AG20443 (cell line): Measurements from ENCODE around the gene ERN2.

Source experiments
- DNase-seq: peaks from one replicate; pipeline ENCODE4 v3.0.0; 2012; ENCODE audit warnings: low spot score, mixed read lengths

Gene ERN2

DNA sequence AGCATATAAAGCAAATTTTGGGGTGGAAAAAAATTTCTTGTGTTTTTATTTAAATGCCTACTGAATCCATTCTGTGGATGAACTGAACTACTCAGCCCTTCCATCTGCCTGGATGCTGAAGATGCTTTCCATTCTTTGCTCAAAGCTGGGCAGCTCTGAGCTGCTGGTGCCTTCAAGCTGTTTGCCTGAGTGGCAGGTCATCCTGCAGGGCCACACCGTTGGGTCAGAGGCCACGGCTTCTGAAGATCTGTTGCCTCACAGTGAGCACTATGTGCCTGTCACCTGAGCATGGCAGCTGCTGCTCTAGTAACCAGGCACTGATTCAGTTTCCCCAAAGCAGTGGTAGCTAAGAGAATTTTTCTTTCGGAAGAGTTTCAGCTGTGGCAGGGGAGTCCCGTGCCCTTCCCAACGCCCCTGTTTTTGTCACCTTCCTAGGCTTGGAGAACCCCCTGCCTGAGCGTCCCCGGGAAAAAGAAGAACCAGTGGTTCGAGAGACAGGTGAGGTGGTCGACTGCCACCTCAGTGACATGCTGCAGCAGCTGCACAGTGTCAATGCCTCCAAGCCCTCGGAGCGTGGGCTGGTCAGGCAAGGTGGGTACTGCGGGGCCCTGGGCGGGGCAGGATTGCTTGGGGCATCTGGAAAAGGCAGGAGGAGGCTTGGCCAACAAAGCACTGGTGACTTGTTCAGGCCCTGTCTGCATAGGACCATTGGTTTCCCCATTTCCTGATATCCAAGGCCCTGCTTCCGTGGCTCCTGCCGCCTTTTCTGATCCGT is 25.8 kb downstream of the ERN2 start:
- no peak for DNase-seq

DNA sequence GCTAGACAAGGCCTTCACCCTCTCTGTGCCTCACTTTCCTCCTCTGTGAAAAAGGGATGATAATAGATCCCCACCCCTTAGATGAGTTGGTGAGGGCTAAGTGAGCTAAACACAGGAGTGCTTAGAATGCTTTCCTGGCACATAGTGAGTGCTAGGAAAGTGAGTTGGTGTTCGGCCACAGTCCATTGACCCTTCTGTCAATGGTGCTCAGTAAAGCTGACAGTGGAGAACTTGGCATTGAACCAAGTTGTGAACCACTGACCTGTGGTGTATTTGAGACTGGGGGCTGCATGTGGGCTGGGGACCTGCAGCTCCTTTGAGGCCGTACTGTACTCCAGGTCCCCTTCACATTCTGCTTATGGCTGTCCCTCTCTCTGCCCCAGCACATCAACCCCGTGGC is 29.5 kb downstream of the ERN2 start:
- no peak for DNase-seq

DNA sequence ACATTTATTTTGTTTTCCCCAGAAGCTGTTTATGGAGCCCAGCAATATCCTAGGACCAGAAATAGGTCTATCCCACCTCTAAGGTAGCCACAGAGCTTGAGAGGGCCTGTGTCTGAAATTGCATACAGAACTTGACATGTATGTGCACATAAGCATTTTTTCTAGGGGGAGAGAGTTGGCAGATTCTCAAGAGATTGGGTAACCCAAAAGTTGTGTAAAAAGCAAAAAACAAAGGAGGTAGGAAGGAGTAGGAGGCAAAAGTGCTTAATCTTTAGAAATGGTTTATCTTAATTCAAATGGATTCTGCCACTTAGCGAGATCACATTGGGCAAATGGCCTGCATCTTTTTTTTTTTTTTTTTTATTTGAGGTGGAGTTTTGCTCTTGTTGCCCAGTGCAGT is 30.8 kb downstream of the ERN2 start:
- DNase-seq = no peak

GRCh38 chr16:23679986-23680336 is 33.1 kb downstream of the ERN2 start:
- DNase-seq = no peak

DNA sequence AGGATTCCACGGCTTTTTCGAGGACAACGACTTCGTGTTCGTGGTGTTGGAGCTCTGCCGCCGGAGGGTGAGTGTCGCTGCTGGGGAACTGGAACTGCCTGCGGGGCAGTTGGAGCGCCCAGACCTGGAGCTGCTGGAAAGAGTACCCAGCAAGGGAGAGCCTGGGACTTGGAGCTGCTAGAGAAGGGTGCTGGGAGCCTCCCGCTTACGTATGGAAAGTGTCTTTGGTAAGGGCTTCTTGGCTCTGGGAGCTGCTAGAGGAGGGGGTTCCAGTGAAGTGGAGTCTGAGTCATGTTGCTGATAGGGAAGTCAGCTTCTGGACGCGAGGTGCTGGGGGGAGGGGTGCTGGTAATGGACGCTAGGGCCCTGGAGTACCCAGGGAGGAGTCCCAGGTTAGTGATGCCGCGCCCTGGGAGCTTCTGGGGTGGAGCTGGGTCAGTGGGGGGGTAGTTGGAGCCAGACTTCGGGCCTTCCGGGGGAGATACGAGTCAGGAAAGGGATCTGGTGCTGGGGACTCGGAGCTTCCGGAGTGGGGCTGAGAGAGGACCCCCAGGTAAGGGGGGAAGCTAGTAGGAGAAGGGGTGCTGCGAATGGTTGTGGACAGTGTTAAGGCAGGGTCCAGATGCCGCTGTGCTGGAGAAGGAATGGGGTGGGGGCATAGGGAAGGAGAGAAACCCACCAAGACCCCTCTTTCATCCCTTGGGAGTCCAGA is 33.6 kb downstream of the ERN2 start:
- peak; percentile 32 for DNase-seq

DNA sequence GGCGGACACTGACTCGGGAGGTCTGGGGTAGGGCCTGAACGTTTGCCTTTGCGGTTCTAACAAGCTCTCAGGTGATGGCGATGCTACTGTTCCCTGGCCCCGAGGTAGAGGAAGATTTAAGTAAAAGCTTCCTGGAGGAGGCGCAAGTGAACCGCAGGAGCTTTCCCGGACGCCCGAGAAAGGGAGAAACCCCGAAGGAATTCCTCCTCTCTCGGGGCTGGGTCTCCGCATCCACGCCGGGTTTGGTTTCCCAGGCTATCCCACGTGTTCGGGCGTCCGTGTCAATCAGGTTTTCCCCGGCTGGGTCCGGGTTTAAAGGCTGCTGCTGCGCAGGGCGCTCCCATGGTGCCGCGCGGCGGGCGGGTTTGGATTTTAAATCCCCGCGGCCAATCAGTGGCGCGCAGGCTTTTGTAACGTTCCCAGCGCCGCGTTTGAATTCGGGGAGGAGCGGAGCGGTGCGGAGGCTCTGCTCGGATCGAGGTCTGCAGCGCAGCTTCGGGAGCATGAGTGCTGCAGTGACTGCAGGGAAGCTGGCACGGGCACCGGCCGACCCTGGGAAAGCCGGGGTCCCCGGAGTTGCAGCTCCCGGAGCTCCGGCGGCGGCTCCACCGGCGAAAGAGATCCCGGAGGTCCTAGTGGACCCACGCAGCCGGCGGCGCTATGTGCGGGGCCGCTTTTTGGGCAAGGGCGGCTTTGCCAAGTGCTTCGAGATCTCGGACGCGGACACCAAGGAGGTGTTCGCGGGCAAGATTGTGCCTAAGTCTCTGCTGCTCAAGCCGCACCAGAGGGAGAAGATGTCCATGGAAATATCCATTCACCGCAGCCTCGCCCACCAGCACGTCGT is 34.4 kb downstream of the ERN2 start, which contains the start of gene PLK1:
Gene PLK1, plus strand, starts transcription at position 460 of the 844 bp plus-strand sequence. Its CDS starts 44 bp downstream, at position 504.
- DNase-seq = peak; percentile 97

DNA sequence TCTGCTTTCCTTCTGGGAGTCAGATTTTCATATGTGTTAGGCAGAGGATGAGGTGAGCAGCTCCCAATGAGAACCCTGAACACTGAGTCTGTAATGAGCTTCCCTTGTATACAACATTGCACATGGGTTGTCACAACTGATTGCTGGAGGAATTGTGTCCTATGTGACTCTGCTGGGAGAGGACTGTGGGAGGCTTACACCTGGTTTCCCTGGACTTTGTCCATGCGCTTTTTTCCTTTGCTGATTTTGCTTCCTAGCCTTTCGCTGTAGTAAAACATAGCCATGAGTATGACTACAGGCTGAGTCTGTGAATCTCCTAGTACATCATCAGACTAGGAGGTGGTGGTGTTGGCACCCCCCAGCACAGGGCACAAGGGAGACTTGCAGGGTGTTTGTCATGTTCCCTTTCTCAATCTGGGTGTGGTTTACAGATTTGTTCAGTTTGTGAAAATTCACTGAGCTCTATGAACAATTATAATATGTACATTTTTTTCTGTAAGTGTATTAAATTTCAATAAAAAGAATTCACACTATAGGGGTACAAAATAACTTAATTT is 36.0 kb downstream of the ERN2 start:
- no peak for DNase-seq

GRCh38 chr16:23673971-23674614 is 38.9 kb downstream of the ERN2 start:
- DNase-seq = no peak

DNA sequence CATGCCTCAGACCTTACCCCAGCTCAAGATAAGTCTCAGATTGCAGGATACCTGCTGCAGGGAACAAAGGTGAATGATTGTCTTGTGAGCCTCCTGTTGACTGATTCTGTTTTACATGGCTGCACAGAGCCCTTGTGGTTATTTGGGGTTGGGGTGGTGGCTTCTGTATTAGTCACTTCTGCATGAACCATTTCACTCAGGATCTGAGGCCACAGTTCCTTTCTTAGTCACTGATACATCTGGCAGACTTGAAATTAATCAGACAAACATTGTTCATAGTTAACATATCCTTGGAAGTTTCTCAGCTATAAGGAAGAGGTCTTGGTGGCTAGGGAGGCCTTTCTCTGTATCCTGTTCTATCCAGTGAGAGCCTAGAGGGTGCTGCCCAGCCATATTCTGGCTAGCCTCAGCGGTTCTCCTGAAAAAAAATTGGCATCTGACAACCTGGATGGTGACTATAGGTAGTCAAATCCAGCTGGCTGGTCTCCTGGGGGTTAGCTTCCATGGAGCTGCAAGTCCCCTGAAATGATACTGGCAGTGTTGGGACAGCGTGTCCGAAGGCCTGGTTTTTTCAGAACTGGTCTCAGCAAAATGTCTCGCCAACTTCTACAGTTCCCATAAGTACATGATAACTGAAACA is 42.8 kb downstream of the ERN2 start:
- DNase-seq = peak; percentile 82

DNA sequence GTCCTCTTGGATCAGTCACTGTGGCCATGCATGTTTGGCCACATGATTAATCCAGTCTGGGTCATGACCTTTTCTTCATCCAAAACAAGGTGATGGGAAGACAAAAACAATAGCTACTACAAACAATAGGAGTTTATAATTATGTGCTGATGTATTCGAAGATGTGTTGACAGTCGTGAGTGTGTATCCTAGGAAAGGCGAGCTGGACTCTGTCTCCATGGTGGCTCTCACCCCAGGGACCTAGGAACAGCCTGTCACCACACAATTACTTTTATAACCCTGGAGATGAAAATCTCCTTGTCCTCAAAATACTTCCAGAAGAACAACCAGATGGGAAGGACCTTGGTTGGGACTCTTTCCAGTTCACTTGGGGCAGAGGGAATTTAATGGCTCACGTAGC is 44.1 kb downstream of the ERN2 start:
- DNase-seq = no peak

DNA sequence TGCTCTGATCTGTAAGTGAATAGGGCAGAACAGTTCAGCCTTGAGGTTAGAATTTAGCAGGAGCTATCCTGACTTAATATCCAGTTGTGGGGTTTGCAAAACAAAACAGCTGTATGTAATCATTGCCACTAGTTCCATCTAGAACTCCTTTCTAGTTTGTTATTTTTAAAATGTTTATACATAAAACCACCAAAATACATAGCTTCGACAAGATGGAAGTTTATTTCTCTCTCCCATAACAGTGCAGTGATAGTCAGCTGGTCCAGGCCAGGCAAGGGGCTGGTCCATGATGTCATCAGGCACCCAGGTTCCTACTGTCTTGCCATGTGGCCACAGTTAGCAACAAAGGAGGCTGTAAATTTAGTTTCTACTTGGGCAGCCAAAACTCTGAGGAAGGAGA is 44.8 kb downstream of the ERN2 start:
- DNase-seq = no peak

DNA sequence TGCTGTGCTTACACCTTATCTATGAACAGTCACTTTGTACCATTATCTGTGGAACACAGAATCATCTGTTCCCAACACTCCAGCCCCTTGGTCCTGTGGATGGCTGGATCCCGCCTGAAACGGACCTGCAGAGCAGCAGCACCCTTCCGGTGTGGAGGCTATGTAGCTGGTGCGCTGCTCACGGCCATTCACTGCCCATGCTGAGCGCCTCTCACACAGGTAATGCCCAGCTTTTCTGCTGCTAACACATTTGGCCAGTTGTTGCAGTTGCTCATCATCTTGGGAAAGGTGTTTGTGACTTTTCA is 45.7 kb downstream of the ERN2 start:
- DNase-seq = no peak

DNA sequence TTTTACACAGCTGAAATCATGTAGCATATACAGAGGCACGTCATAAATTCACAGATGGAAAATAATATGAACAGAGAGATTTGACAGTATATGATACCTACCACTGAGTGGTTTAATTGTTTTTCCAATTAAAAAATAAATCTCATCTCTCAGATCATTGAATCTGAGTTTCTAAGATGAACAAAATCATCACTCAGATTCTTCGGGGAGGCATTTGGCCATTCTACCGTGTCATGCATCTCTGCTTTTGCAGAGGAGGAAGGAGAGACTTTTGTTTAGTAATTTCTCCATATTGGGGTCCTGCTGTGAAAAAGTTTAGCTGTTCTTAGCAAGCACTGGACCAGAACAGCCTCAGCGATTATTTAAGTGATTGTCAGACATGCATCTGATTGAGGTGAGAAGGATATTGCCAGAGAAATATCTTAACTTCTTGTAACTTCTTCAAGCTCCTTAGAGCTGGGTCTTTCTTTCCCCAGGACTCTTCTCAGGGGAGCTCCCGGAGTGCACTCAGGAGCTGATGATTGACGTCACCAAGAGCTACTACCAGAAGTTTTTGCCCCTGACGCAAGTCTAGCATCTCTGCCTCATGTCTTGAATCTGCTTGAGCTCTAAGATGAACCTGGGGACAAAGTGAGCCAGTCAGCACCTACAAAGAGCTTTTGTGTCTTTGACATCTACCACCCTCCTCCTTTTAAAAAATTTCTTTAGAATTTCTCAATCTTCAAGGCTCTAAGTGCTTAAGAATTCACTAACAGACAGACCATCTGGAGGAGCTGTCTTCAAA is 46.3 kb downstream of the ERN2 start:
- no peak for DNase-seq

- no peak for DNase-seq
These were observed 49.1 kb downstream of the ERN2 start for GRCh38 chr16:23663918-23664317.

- no peak for DNase-seq
These were observed 61.0 kb downstream of the ERN2 start for GRCh38 chr16:23651943-23652468.

DNA sequence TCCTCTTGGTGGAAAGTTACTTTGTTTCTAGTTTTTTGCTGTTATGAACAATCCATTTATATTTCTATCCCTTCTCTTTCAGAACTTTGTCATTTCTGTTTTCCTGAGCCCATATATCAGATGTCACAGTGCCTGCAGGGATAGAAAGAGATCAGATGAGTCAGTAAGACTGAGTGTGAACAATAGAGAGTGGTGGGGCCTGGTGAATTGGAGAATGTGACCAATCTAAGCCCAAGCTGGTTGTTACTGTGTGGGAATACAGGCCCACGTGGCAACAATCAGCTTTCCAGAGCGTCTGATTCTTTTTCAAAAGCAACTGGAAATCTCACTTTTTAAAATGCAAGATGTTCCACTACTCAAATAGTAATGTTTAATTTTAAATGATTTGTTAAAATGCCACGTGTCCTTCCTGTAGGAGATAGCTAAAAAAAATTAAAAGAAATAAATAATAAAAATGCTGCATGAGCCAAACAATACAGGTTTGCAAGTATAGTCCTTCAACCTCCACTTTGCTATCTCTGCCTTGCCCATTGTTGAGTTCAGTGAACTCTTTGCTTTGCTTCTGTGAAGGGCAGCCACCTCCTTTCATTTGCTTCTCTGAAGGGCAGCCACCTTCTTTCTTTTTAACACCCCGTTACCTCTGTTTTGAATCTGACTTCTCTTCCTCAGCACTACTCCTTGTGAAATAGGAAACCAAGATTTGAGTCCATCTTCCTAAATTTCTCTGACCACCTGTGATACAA is 62.2 kb downstream of the ERN2 start:
- DNase-seq = no peak

DNA sequence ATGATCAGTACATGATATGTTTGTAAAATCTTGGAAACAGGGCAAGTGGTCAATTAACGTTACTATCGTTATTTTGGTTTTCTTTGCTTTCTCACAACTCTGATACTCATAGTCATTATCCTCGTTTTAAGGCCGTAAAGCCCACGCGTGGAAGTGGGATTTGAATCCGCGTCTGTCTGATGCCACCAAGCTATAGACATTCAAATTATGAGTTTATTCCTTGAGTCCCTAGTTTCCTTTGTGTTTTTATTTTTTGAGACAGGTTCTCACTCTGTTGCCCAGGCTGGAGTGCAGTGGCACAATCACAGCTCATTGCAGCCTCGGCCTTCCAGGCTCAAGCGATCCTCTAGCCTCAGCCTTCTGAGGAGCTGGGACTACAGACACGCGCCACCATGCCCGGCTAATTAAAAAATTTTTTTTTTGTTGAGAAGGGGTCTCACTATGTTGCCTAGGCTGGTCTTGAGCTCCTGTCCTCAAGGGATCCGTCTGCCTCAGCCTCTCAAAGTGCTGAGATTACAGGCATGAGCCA is 70.7 kb downstream of the ERN2 start:
- no peak for DNase-seq

DNA sequence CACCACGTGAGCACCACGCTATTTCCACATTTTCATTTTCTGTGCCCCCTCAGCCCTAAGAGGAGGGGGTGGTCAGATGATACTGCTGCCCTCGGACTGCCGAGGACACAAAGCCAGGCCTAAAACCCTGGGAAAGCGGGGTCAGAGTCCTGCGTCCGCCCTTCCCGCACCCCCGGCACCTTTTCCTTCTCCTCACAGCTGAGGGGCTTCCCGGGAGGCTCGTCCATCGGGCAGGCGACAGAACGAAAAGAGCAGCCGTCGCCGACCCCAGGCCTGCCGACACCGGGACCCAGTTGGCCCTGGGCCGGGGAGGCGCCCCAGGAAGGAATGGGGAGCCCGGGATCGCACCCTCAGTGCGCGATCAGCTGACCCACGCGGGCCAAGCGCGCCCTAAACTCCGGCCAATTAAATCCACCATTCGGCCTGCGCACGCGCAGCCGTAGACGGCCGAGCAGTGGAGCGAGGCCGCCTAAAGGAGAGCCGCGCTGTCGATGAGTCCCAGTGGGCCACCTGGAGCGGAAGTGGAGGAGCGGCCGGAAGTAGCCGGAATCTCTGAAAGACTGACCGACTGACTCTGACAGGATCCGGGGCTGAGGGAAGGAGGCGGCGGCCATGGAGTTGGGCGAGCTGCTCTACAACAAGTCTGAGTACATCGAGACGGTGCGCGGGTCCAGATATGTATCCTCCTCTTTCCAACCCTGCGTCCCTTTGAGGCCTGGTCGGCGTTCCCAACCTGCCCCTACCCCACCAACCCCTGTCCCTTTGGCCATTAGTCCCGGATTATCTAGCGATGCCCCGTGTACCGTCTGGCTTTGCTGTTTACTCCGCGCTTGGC is 71.9 kb downstream of the ERN2 start, which contains the start of the genes DCTN5 and PALB2:
Gene DCTN5, plus strand, starts transcription at position 536 of the 835 bp plus-strand sequence. Its CDS starts 77 bp downstream, at position 613.
Gene PALB2, minus strand, starts transcription at position 380 of the 835 bp plus-strand sequence. Its CDS starts 153 bp downstream, at position 227.
- DNase-seq = peak; percentile 100
